SK-N-SH (cell line): ENCODE measurements around the gene PPP1R9B. TPM values are rescaled to one million over a fixed set of nuclear protein-coding genes. Genes with fewer than 3 reads are reported as not detected.

ENCODE experiments used
- CTCF ChIA-PET: fragments of 300-600, 350-600 bp; formaldehyde crosslinking; extraction: SDS; loops from one replicate; lab custom pipeline; 2021; lab: Yijun Ruan, JAX
- POLR2A ChIA-PET: fragments of 350-600 bp; sonication (Branson Sonifier 250); formaldehyde crosslinking; extraction: SDS; loops from one replicate; lab custom pipeline; 2020; ENCODE audit warnings: antibody characterized with exemption, inconsistent platforms; lab: Yijun Ruan, JAX
- DNase-seq: peaks from one replicate; pipeline ENCODE4 v3.0.0; 2012
- H2AFZ ChIP-seq: fragments of 200-600 bp; sonication (generic); 2 replicates; pipeline ENCODE4 v1.8.1; 2016; ENCODE audit warnings: antibody characterized with exemption, mild to moderate bottlenecking, low read depth
- H3F3A ChIP-seq: fragments of 200-600 bp; sonication (generic); replicated peaks from 2 replicates; pipeline ENCODE3; 2016; ENCODE audit warnings: antibody characterized with exemption, mild to moderate bottlenecking; ENCODE audit not compliant: insufficient read depth
- H3K27ac ChIP-seq, 2 experiments: fragments of 200-500 bp in 1 of 2; fragments of 200-600 bp in 1 of 2; sonication (Bioruptor generic) in 1 of 2; sonication (generic), shearing (Covaris generic) in 1 of 2; 2 replicates each; pipeline versions ENCODE4 v1.5.1 to v1.6.1; 2014 to 2016; ENCODE audit warnings: low read depth in 2 of 2, inconsistent platforms in 1 of 2, low read length in 1 of 2, mild to moderate bottlenecking in 1 of 2, mixed read lengths in 1 of 2
- H3K27me3 ChIP-seq: fragments of 200-600 bp; sonication (generic), shearing (Covaris generic); 2 replicates; pipeline ENCODE4 v1.6.1; 2016; ENCODE audit warnings: mixed run types; ENCODE audit not compliant: insufficient read depth
- H3K36me3 ChIP-seq, 2 experiments: fragments of 200-500 bp in 1 of 2; fragments of 200-600 bp in 1 of 2; sonication (Bioruptor generic) in 1 of 2; sonication (generic) in 1 of 2; replicated peaks in 1 of 2; 2 replicates each; pipeline versions ENCODE3 to v1.5.1; 2014 to 2016; ENCODE audit warnings: low read length in 1 of 2, mild to moderate bottlenecking in 1 of 2; ENCODE audit not compliant: insufficient read depth in 2 of 2, control insufficient read depth in 1 of 2
- H3K4me1 ChIP-seq, 2 experiments: fragments of 200-500 bp in 1 of 2; fragments of 200-600 bp in 1 of 2; sonication (Bioruptor generic) in 1 of 2; sonication (generic), shearing (Covaris generic) in 1 of 2; 2 replicates each; pipeline versions ENCODE4 v1.5.1 to v1.6.1; 2014 to 2016; ENCODE audit warnings: low read depth in 1 of 2, low read length in 1 of 2, mixed run types in 1 of 2; ENCODE audit not compliant: insufficient read depth in 2 of 2, control insufficient read depth in 1 of 2
- H3K4me2 ChIP-seq: fragments of 200-600 bp; sonication (generic), shearing (Covaris generic); 2 replicates; pipeline ENCODE4 v1.6.1; 2017; ENCODE audit warnings: mixed run types
- H3K4me3 ChIP-seq, 2 experiments: fragments of 200-500 bp in 1 of 2; fragments of 200-600 bp in 1 of 2; sonication (Bioruptor generic) in 1 of 2; sonication (generic), shearing (Covaris generic) in 1 of 2; 2 replicates each; pipeline versions ENCODE4 v1.5.1 to v1.8.1; 2014 to 2016; ENCODE audit warnings: low read depth in 2 of 2, inconsistent platforms in 1 of 2, low read length in 1 of 2, mild to moderate bottlenecking in 1 of 2, mixed read lengths in 1 of 2, moderate library complexity in 1 of 2
- H3K79me2 ChIP-seq: fragments of 200-600 bp; sonication (generic); 2 replicates; pipeline ENCODE4 v1.8.1; 2017; ENCODE audit warnings: mild to moderate bottlenecking; ENCODE audit not compliant: insufficient read depth
- H3K9ac ChIP-seq: fragments of 200-600 bp; sonication (generic); 2 replicates; pipeline ENCODE4 v1.6.1; 2017; ENCODE audit warnings: mixed run types
- H3K9me2 ChIP-seq: fragments of 200-600 bp; sonication (generic); 2 replicates; pipeline ENCODE4 v1.6.1; 2017; ENCODE audit warnings: mixed run types
- H3K9me3 ChIP-seq: fragments of 200-600 bp; sonication (generic); 2 replicates; pipeline ENCODE4 v1.6.1; 2017; ENCODE audit warnings: mixed run types, mild to moderate bottlenecking, moderate library complexity
- H4K20me1 ChIP-seq: fragments of 200-600 bp; sonication (generic); 2 replicates; pipeline ENCODE4 v1.6.1; 2017; ENCODE audit warnings: mild to moderate bottlenecking, mixed run types; ENCODE audit not compliant: insufficient read depth
- CHD2 ChIP-seq: fragments of 150-350 bp; IDR thresholded peaks from 2 replicates; pipeline ENCODE4 v1.6.1; 2018; ENCODE audit warnings: low read length; ENCODE audit not compliant: partially characterized antibody
- EP300 ChIP-seq, 2 experiments: IDR thresholded peaks; 2 replicates each; pipeline versions ENCODE4 v1.4.0 to v1.6.1; 2012; ENCODE audit warnings: borderline replicate concordance in 1 of 2, low read depth in 1 of 2, low read length in 1 of 2
- FOXJ3 ChIP-seq: sonication (generic); formaldehyde crosslinking; IDR thresholded peaks from 2 replicates; pipeline ENCODE4 v1.5.1; 2020; ENCODE audit warnings: mild to moderate bottlenecking, missing genetic modification reagents
- FOXM1 ChIP-seq: IDR thresholded peaks from 2 replicates; pipeline ENCODE4 v1.4.0; 2012; ENCODE audit warnings: low read depth, mild to moderate bottlenecking
- GABPA ChIP-seq: IDR thresholded peaks from 2 replicates; pipeline ENCODE4 v1.4.0; 2012; ENCODE audit warnings: low read depth, mild to moderate bottlenecking
- GATA2 ChIP-seq: sonication (generic); formaldehyde crosslinking; IDR thresholded peaks from 2 replicates; pipeline ENCODE4 v1.5.0; 2020; ENCODE audit warnings: mild to moderate bottlenecking, missing genetic modification reagents
- JUND ChIP-seq: IDR thresholded peaks from 2 replicates; pipeline ENCODE4 v1.4.0; 2012
- MEF2A ChIP-seq: IDR thresholded peaks from 2 replicates; pipeline ENCODE4 v1.4.0; 2012; ENCODE audit warnings: low read depth, borderline replicate concordance
- NFIC ChIP-seq: IDR thresholded peaks from 2 replicates; pipeline ENCODE4 v1.4.0; 2012; ENCODE audit warnings: borderline replicate concordance
- POLR2AphosphoS5 ChIP-seq: IDR thresholded peaks from 2 replicates; pipeline ENCODE4 v1.6.1; 2012; ENCODE audit warnings: low read depth, low read length
- RCOR1 ChIP-seq: fragments of 150-350 bp; IDR thresholded peaks from 2 replicates; pipeline ENCODE4 v1.6.1; 2017; ENCODE audit warnings: antibody characterized with exemption, low read length
- RFX5 ChIP-seq: IDR thresholded peaks from 2 replicates; pipeline ENCODE4 v1.6.1; 2012; ENCODE audit warnings: mild to moderate bottlenecking, improper control_type of control experiment, low read length
- RXRA ChIP-seq: IDR thresholded peaks from 2 replicates; pipeline ENCODE4 v1.4.0; 2012; ENCODE audit warnings: low read depth, mild to moderate bottlenecking, borderline replicate concordance
- SIN3A ChIP-seq: IDR thresholded peaks from 2 replicates; pipeline ENCODE4 v1.6.1; 2012; ENCODE audit warnings: low read depth, mild to moderate bottlenecking, low read length, moderate library complexity, borderline replicate concordance
- TAF1 ChIP-seq: IDR thresholded peaks from 2 replicates; pipeline ENCODE4 v1.6.1; 2012; ENCODE audit warnings: low read depth, mild to moderate bottlenecking, low read length, moderate library complexity, borderline replicate concordance
- TCF12 ChIP-seq: IDR thresholded peaks from 2 replicates; pipeline ENCODE4 v1.4.0; 2012
- YY1 ChIP-seq: IDR thresholded peaks from 2 replicates; pipeline ENCODE4 v1.4.0; 2012; ENCODE audit warnings: low read depth, mild to moderate bottlenecking
- WGBS: methylation state at CpG from one replicate; pipeline ENCODE4 v1.1.6; 2017; ENCODE audit warnings: low lambda C conversion rate; 5-methylcytosine and 5-hydroxymethylcytosine counted together
- polyA plus RNA-seq, 3 experiments: library from polyadenylated mRNA; depleted of rRNA; stranded (reverse); fragments of >200 nt; gene quantifications; 2 replicates each; pipeline ENCODE4 v1.2.3, GENCODE V29; 2012
- TF ChIP-seq, protein P1 (sequence below): fragments of 200-600 bp; sonication (generic); IDR thresholded peaks from 2 replicates; pipeline ENCODE4 v1.6.1; 2017; ENCODE audit warnings: antibody characterized with exemption, mild to moderate bottlenecking, moderate library complexity
- TF ChIP-seq, protein P2 (sequence below): IDR thresholded peaks from 2 replicates; pipeline ENCODE4 v1.4.0; 2012; ENCODE audit warnings: low read depth
- TF ChIP-seq, protein P3 (sequence below): fragments of 150-350 bp; IDR thresholded peaks from 2 replicates; pipeline ENCODE4 v1.6.1; 2017; ENCODE audit warnings: antibody characterized with exemption, low read length, low read depth, borderline replicate concordance
- TF ChIP-seq, protein P4 (sequence below): IDR thresholded peaks from 2 replicates; pipeline ENCODE4 v1.4.0; 2012; ENCODE audit warnings: low read depth, borderline replicate concordance
- TF ChIP-seq, protein P5 (sequence below): IDR thresholded peaks from 2 replicates; pipeline ENCODE4 v1.6.1; 2012; ENCODE audit warnings: mild to moderate bottlenecking, low read depth, low read length, moderate library complexity

Gene PPP1R9B
- polyA plus RNA-seq, 1 of the 3 experiments (the other 2 are of a cell fraction) = 35.2 TPM

DNA sequence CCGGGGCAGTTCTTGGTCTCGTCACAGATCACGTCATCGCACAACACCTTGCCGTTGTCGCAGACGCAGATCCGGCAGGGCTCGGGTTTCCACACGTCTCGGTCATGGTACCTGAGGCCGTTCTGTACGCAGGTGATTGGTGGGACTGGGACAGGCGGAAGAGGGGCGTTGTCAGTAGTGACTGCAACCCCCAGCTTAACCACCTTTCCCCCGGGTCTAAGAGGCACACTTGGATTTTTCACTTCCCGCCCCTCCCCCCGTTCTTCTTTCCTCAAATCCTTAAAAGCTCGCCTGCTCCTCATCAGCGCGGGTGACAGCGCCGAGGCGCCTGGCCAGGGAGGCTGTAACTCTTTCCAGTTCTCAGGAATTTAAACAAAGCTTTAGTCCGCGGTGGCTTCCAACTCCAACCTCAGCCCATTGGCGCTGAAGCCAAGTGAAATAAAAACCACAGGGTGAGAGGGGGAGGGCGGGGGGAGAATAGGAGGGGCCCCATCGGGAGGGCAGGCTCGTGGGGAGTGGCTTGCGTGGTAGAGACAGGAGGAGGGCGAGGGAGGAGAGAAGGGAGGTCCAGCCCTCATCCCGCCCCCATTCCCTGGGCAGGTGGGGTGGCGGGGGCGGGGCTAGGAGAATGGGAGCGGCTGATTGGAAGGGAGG, 49.5 kb upstream of the PPP1R9B start:
- 13% methylated on average over 36 of the region's 36 CpGs for WGBS
- peak overlapping the region; percentile 85 to 100 for H3K27ac ChIP-seq
- H2AFZ ChIP-seq = no peak overlapping the region
- ChIA-PET POLR2A (interaction anchor here (1.0 to 1.6 kb wide), 2 partner anchors 22 to 73 kb away, joined by 4 read pairs; no protein-coding TSS in a partner anchor), CTCF (interaction anchor here (0.6 to 25.6 kb wide), 70 partner anchors 8 to 310 kb away, joined by 3 to 2150 read pairs (median 5); partner anchors contain the start of genes CHAD, LRRC59, PDK2 and PPP1R9B)
- H3K79me2 ChIP-seq = peaks cover 86% of the 10 kb centered on the region
- H3K9me3 ChIP-seq = no peaks in the 10 kb centered on the region
- H3K4me1 ChIP-seq = peaks cover 33 to 60% of the 10 kb centered on the region in 2 experiments; a peak in 3 of 4 replicates
- H3K27me3 ChIP-seq = no peaks in the 10 kb centered on the region
- H3K4me2 ChIP-seq = peak overlapping the region; percentile 89
- H3K9me2 ChIP-seq = no peaks in the 10 kb centered on the region
- H4K20me1 ChIP-seq = peaks cover 64% of the 10 kb centered on the region
- H3K4me3 ChIP-seq = peak overlapping the region; percentile 74 to 96
- H3K36me3 ChIP-seq = peaks cover 45 to 50% of the 10 kb centered on the region in 2 experiments
- H3K9ac ChIP-seq = peak overlapping the region; percentile 99
- peak; percentile 89 for DNase-seq
- H3F3A ChIP-seq = peaks cover 69% of the 10 kb centered on the region
- TF ChIP-seq GATA2 (no peak), EP300 (IDR thresholded peaks at IDR 0.05; ENCODE audit: borderline replicate concordance in 1 of 2, low read depth in 1 of 2, low read length in 1 of 2) (peak in 1 of 2 experiments; percentile 56; a peak in 1 of 4 replicates), TCF12 (peak; percentile 94), GABPA (no peak), FOXJ3 (CRISPR knock-in tag) (no peak), TAF1 (peak; percentile 69), NFIC (peak; percentile 89), POLR2AphosphoS5 (no peak; the same call in 1 of the 2 replicates), RFX5 (no peak), RXRA (0 out of 2 replicates have a peak, but pooled peaks have one; percentile 18), FOXM1 (peak; percentile 73), YY1 (peak; percentile 42; the same call in 1 of the 2 replicates), MEF2A (no peak), RCOR1 (no peak), SIN3A (peak; percentile 52; the same call in 1 of the 2 replicates), JUND (peak; percentile 23; the same call in 1 of the 2 replicates), CHD2 (peak; percentile 58)
- TF ChIP-seq, protein P1, sequence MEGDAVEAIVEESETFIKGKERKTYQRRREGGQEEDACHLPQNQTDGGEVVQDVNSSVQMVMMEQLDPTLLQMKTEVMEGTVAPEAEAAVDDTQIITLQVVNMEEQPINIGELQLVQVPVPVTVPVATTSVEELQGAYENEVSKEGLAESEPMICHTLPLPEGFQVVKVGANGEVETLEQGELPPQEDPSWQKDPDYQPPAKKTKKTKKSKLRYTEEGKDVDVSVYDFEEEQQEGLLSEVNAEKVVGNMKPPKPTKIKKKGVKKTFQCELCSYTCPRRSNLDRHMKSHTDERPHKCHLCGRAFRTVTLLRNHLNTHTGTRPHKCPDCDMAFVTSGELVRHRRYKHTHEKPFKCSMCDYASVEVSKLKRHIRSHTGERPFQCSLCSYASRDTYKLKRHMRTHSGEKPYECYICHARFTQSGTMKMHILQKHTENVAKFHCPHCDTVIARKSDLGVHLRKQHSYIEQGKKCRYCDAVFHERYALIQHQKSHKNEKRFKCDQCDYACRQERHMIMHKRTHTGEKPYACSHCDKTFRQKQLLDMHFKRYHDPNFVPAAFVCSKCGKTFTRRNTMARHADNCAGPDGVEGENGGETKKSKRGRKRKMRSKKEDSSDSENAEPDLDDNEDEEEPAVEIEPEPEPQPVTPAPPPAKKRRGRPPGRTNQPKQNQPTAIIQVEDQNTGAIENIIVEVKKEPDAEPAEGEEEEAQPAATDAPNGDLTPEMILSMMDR = no peak
- TF ChIP-seq, protein P2, sequence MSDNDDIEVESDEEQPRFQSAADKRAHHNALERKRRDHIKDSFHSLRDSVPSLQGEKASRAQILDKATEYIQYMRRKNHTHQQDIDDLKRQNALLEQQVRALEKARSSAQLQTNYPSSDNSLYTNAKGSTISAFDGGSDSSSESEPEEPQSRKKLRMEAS = peak; percentile 79; the same call in 1 of the 2 replicates
- TF ChIP-seq, protein P3, sequence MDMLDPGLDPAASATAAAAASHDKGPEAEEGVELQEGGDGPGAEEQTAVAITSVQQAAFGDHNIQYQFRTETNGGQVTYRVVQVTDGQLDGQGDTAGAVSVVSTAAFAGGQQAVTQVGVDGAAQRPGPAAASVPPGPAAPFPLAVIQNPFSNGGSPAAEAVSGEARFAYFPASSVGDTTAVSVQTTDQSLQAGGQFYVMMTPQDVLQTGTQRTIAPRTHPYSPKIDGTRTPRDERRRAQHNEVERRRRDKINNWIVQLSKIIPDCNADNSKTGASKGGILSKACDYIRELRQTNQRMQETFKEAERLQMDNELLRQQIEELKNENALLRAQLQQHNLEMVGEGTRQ = no peak
- TF ChIP-seq, protein P4, sequence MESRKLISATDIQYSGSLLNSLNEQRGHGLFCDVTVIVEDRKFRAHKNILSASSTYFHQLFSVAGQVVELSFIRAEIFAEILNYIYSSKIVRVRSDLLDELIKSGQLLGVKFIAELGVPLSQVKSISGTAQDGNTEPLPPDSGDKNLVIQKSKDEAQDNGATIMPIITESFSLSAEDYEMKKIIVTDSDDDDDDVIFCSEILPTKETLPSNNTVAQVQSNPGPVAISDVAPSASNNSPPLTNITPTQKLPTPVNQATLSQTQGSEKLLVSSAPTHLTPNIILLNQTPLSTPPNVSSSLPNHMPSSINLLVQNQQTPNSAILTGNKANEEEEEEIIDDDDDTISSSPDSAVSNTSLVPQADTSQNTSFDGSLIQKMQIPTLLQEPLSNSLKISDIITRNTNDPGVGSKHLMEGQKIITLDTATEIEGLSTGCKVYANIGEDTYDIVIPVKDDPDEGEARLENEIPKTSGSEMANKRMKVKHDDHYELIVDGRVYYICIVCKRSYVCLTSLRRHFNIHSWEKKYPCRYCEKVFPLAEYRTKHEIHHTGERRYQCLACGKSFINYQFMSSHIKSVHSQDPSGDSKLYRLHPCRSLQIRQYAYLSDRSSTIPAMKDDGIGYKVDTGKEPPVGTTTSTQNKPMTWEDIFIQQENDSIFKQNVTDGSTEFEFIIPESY = 0 out of 2 replicates have a peak, but pooled peaks have one; percentile 40
- TF ChIP-seq, protein P5, sequence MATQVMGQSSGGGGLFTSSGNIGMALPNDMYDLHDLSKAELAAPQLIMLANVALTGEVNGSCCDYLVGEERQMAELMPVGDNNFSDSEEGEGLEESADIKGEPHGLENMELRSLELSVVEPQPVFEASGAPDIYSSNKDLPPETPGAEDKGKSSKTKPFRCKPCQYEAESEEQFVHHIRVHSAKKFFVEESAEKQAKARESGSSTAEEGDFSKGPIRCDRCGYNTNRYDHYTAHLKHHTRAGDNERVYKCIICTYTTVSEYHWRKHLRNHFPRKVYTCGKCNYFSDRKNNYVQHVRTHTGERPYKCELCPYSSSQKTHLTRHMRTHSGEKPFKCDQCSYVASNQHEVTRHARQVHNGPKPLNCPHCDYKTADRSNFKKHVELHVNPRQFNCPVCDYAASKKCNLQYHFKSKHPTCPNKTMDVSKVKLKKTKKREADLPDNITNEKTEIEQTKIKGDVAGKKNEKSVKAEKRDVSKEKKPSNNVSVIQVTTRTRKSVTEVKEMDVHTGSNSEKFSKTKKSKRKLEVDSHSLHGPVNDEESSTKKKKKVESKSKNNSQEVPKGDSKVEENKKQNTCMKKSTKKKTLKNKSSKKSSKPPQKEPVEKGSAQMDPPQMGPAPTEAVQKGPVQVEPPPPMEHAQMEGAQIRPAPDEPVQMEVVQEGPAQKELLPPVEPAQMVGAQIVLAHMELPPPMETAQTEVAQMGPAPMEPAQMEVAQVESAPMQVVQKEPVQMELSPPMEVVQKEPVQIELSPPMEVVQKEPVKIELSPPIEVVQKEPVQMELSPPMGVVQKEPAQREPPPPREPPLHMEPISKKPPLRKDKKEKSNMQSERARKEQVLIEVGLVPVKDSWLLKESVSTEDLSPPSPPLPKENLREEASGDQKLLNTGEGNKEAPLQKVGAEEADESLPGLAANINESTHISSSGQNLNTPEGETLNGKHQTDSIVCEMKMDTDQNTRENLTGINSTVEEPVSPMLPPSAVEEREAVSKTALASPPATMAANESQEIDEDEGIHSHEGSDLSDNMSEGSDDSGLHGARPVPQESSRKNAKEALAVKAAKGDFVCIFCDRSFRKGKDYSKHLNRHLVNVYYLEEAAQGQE = 0 out of 2 replicates have a peak, but pooled peaks have one; percentile 52
